Measurements from ENCODE around the gene PTPRO. TPM values are rescaled to one million over a fixed set of nuclear protein-coding genes. Genes with fewer than 3 reads are reported as not detected.

The PTPRO gene
- polyA plus RNA-seq, 1 experiment, result 0.10 TPM

- Histone ChIP-seq H3K27ac (ENCODE audit: low read depth, low read length) (no peak overlapping the region), H3K4me3 (ENCODE audit: low read depth, low read length) (no peak overlapping the region), H3K27me3 (ENCODE audit: control insufficient read depth, insufficient read depth, low read length) (peaks cover 3% of the 10 kb centered on the region), H3K9me3 (ENCODE audit: control insufficient read depth, insufficient read depth, low read length) (no peaks in the 10 kb centered on the region)
- no peak for DNase-seq (ENCODE audit: low read depth, low spot score)
- no peak for TF ChIP-seq CTCF (IDR thresholded peaks at IDR 0.05; ENCODE audit: low read depth, low read length)
- ChIA-PET CTCF (interaction anchor here (0.7 kb wide), 1 partner anchor 54 kb away, joined by 3 read pairs; no protein-coding TSS in a partner anchor), POLR2A (no interaction called here)
Observed at GRCh38 chr12:15323480-15323879, 1.2 kb downstream of the PTPRO start.

GRCh38 chr12:15329891-15330290 is 7.6 kb downstream of the PTPRO start:
- no peaks in the 10 kb centered on the region for H3K9me3 ChIP-seq (ENCODE audit: control insufficient read depth, insufficient read depth, low read length)
- no peak for TF ChIP-seq CTCF (IDR thresholded peaks at IDR 0.05; ENCODE audit: low read depth, low read length)
- no peak for DNase-seq (ENCODE audit: low read depth, low spot score)
- POLR2A ChIA-PET, result no interaction called here
- H3K27me3 ChIP-seq (ENCODE audit: control insufficient read depth, insufficient read depth, low read length), result no peaks in the 10 kb centered on the region
- no peak overlapping the region for H3K4me3 ChIP-seq (ENCODE audit: low read depth, low read length)
- CTCF ChIA-PET, result no interaction called here
- no peak overlapping the region for H3K27ac ChIP-seq (ENCODE audit: low read depth, low read length)

- POLR2A ChIA-PET, result no interaction called here
- H3K9me3 ChIP-seq (ENCODE audit: control insufficient read depth, insufficient read depth, low read length), result no peaks in the 10 kb centered on the region
- no peak overlapping the region for H3K27ac ChIP-seq (ENCODE audit: low read depth, low read length)
- H3K4me3 ChIP-seq (ENCODE audit: low read depth, low read length), result no peak overlapping the region
- no peak for DNase-seq (ENCODE audit: low read depth, low spot score)
- CTCF ChIA-PET, result interaction anchor here (0.6 to 0.8 kb wide), 3 partner anchors 58 to 672 kb away, joined by 3 to 5 read pairs (median 3); no protein-coding TSS in a partner anchor
- no peaks in the 10 kb centered on the region for H3K27me3 ChIP-seq (ENCODE audit: control insufficient read depth, insufficient read depth, low read length)
- no peak for TF ChIP-seq CTCF (IDR thresholded peaks at IDR 0.05; ENCODE audit: low read depth, low read length)
Observed at GRCh38 chr12:15334225-15334624, 11.9 kb downstream of the PTPRO start.

GRCh38 chr12:15335959-15336358 is 13.7 kb downstream of the PTPRO start:
- no peak for TF ChIP-seq CTCF (IDR thresholded peaks at IDR 0.05; ENCODE audit: low read depth, low read length)
- no peak for DNase-seq (ENCODE audit: low read depth, low spot score)
- Histone ChIP-seq H3K4me3 (ENCODE audit: low read depth, low read length) (no peak overlapping the region), H3K27ac (ENCODE audit: low read depth, low read length) (no peak overlapping the region), H3K9me3 (ENCODE audit: control insufficient read depth, insufficient read depth, low read length) (no peaks in the 10 kb centered on the region), H3K27me3 (ENCODE audit: control insufficient read depth, insufficient read depth, low read length) (no peaks in the 10 kb centered on the region)
- POLR2A ChIA-PET, result no interaction called here
- CTCF ChIA-PET, result interaction anchor here (0.6 kb wide), 1 partner anchor 80 kb away, joined by 3 read pairs; no protein-coding TSS in a partner anchor

- no peak for TF ChIP-seq CTCF (IDR thresholded peaks at IDR 0.05; ENCODE audit: low read depth, low read length)
- Histone ChIP-seq H3K9me3 (ENCODE audit: control insufficient read depth, insufficient read depth, low read length) (no peaks in the 10 kb centered on the region), H3K4me3 (ENCODE audit: low read depth, low read length) (no peak overlapping the region), H3K27me3 (ENCODE audit: control insufficient read depth, insufficient read depth, low read length) (no peaks in the 10 kb centered on the region), H3K27ac (ENCODE audit: low read depth, low read length) (no peak overlapping the region)
- ChIA-PET POLR2A (no interaction called here), CTCF (no interaction called here)
- no peak for DNase-seq (ENCODE audit: low read depth, low spot score)
Observed at GRCh38 chr12:15336768-15337553, 14.7 kb downstream of the PTPRO start.

Measured in AG04450 (cell line).